ENCODE results near the gene RFTN1.

DNA sequence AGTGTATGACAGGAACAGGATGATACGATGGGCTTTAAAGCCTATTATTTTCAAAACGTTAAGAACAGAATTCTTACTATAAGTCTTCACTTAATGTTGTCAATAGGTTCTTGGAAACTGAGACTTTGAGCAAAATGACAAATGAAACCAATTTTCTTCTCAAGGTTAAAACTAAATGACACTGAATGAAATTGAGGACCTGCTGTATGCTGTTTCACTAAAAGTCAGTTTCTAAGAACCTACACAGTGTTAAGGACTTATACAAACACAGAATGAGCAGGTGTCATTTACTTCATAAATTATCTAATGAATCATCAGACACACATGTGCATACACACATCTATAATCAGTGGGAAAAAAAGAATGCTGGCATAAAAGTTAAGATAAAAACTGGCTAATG is 106.9 kb downstream of the RFTN1 start:
- TF ChIP-seq, protein P1, sequence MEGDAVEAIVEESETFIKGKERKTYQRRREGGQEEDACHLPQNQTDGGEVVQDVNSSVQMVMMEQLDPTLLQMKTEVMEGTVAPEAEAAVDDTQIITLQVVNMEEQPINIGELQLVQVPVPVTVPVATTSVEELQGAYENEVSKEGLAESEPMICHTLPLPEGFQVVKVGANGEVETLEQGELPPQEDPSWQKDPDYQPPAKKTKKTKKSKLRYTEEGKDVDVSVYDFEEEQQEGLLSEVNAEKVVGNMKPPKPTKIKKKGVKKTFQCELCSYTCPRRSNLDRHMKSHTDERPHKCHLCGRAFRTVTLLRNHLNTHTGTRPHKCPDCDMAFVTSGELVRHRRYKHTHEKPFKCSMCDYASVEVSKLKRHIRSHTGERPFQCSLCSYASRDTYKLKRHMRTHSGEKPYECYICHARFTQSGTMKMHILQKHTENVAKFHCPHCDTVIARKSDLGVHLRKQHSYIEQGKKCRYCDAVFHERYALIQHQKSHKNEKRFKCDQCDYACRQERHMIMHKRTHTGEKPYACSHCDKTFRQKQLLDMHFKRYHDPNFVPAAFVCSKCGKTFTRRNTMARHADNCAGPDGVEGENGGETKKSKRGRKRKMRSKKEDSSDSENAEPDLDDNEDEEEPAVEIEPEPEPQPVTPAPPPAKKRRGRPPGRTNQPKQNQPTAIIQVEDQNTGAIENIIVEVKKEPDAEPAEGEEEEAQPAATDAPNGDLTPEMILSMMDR (IDR thresholded peaks at IDR 0.05): no peak
- TF ChIP-seq POLR2A (IDR thresholded peaks at IDR 0.05) (no peak), POLR2AphosphoS5 (IDR thresholded peaks at IDR 0.05) (no peak), EP300 (IDR thresholded peaks at IDR 0.05) (no peak)

All from sigmoid colon (tissue), 4 donors.